ENCODE data around the gene SLC25A30. TPM values are rescaled to one million over a fixed set of nuclear protein-coding genes. Genes with fewer than 3 reads are reported as not detected.
A peak's percentile ranks its signal among the peaks of the same experiment; 100 is the strongest.

The SLC25A30 gene
- total and polyA plus RNA-seq, 8 donors = 2.9 to 51.9 (median 7.3) TPM

DNA sequence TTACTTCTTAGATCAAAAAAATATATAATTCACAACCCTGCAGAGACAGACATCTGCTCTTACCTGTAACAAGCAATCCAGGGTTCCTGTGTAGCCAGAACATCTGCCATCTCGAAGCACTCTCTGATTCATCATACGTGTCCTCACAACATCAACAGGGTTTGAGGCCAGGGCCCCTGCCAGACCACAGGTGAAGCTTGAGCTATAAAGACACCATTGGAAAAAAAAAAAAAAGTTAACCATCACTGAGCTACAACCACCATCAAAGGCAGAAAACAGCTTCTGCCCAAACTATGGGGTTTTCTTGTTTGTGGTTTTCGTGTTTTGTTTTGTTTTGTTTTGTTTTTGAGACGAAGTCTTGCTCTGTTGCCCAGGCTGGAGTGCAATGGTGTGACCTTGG lies 19.3 kb downstream of the SLC25A30 start:
- Histone ChIP-seq H3K4me1 (peaks cover 9 to 33% (median 17%) of the 10 kb centered on the region in 4 donors), H3K36me3 (peaks cover 11 to 81% (median 78%) of the 10 kb centered on the region in 4 donors), H3K27ac (no peak overlapping the region), H3K4me3 (no peak overlapping the region), H3K9me3 (no peaks in the 10 kb centered on the region), H3K27me3 (no peaks in the 10 kb centered on the region)
- intact Hi-C loops (cut with DNase I; ENCODE audit: low total_unique reads) = no loop called here
- TF ChIP-seq EP300 (IDR thresholded peaks at IDR 0.05) (no peak), POLR2A (IDR thresholded peaks at IDR 0.05) (no peak), POLR2AphosphoS5 (IDR thresholded peaks at IDR 0.05) (no peak), CTCF (IDR thresholded peaks at IDR 0.05) (no peak)
- WGBS, 5 donors = 70 to 88% (median 83%) methylated on average over 4 of the region's 4 CpGs
- no peak for DNase-seq

DNA sequence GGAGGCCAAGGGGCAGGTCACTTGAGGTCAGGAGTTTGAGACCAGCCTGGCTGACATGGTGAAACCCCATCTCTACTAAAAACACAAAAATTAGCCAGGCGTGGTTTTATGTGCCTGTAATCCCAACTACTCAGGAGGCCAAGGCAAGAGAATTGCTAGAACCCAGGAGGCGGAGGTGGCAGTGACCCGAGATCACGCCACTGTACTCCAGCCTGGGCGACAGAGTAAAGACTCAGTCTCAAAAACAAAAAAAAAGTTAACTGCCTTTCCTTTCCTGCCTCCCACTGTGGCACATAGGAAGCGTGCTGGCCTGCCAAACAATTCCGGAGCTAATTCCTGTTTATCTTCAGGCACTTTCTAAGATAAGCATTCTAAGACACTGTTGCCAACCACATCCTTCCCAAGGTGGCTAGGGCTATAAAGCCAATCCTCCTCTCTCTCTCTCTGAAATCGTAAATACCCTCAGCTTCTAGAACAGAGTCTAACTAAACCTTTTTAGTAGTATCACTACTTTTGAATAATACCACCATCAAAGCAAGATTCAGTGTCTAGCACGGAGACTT lies 21.6 kb downstream of the SLC25A30 start:
- TF ChIP-seq POLR2AphosphoS5 (IDR thresholded peaks at IDR 0.05) (peak in 1 of 3 donors; percentile 30), CTCF (IDR thresholded peaks at IDR 0.05) (no peak)
- Histone ChIP-seq H3K27ac (peak overlapping the region in 4 of 5 donors; percentile 37 to 75 (median 60)), H3K9me3 (no peaks in the 10 kb centered on the region), H3K36me3 (peaks cover 11 to 63% (median 57%) of the 10 kb centered on the region in 4 donors), H3K4me1 (peaks cover 9 to 35% (median 17%) of the 10 kb centered on the region in 4 donors), H3K4me3 (no peak overlapping the region), H3K27me3 (no peaks in the 10 kb centered on the region)
- intact Hi-C loops (cut with DNase I; ENCODE audit: low total_unique reads) = no loop called here
- DNase-seq = peak in 1 of 2 donors; percentile 57
- WGBS, 5 donors = 14 to 42% (median 24%) methylated on average over 9 of the region's 9 CpGs

DNA sequence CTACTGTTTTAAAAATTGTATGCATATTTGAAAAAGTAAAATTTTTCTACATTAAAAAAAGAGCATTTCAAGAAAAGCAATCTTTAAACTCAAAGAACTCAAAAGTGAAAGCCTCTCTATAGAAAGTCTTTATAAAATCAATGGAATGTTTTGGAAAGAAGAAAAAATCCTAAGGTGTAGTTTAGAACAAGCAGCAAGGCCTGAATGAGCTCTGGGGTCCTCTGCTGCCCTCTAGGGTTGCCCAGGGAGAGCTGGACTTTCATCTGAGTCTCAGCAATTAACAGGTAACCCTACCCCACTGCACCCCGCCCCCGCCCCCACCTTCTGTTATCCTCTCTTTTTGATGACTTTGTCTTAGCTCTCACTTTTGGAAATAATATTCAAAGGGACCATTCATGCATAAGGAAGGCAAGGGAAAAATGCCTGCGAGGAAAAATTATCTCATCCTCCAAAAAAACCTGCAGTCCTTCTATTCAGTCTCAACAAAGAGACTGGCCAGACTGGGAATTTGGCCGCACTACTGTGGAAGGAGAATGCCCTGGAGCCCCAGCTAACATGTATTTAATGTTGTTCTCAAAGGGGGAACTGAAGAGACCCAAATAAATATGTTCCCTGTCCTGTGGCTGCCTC lies 24.1 kb downstream of the SLC25A30 start:
- 27 to 42% (median 32%) methylated on average over 4 of the region's 4 CpGs for WGBS, 5 donors
- peaks cover 9 to 35% (median 17%) of the 10 kb centered on the region in 4 donors for H3K4me1 ChIP-seq
- TF ChIP-seq CTCF (IDR thresholded peaks at IDR 0.05) = peak in 4 of 7 experiments; percentile 19 to 60 (median 41)
- TF ChIP-seq EP300 (IDR thresholded peaks at IDR 0.05) = no peak
- H3K9me3 ChIP-seq = no peaks in the 10 kb centered on the region
- peak; percentile 48 to 82 for DNase-seq
- H3K27me3 ChIP-seq = no peaks in the 10 kb centered on the region
- H3K27ac ChIP-seq = no peak overlapping the region
- intact Hi-C loops (cut with DNase I; ENCODE audit: low total_unique reads) = no loop called here
- no peak overlapping the region for H3K4me3 ChIP-seq
- H3K36me3 ChIP-seq = peaks cover under 1 to 45% (median 36%) of the 10 kb centered on the region in 4 donors

DNA sequence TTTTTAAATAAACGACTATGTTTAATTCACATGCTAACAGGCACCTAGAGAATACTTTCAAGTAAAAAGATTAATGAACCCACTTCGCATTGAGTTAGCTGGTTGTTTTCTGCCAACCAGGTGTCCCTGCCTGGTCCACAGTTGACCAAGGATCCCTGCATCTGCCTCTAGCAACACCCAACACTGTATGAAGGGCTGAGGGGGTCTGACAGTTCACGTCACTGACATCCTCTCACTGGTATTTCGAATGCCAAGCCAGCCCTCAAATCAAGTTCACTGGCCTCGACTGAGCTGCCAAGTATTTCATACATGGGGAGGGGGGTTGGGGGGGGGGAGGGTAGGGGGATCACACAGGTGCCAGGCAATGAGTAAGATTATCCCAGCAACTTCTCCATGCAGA lies 25.4 kb downstream of the SLC25A30 start:
- H3K27ac ChIP-seq = no peak overlapping the region
- H3K4me1 ChIP-seq = peaks cover 9 to 35% (median 17%) of the 10 kb centered on the region in 4 donors
- TF ChIP-seq EP300 (IDR thresholded peaks at IDR 0.05) (no peak), POLR2A (IDR thresholded peaks at IDR 0.05) (no peak), CTCF (IDR thresholded peaks at IDR 0.05) (no peak), POLR2AphosphoS5 (IDR thresholded peaks at IDR 0.05) (no peak)
- no peaks in the 10 kb centered on the region for H3K9me3 ChIP-seq
- H3K27me3 ChIP-seq = no peaks in the 10 kb centered on the region
- intact Hi-C loops (cut with DNase I; ENCODE audit: low total_unique reads) = no loop called here
- no peak overlapping the region for H3K4me3 ChIP-seq
- DNase-seq = no peak
- WGBS, 5 donors = 72 to 86% (median 74%) methylated on average over 3 to 5 of the region's 5 CpGs
- peaks cover 0 to 33% (median 24%) of the 10 kb centered on the region in 4 donors for H3K36me3 ChIP-seq

All from stomach (tissue), 9 donors.